Fibroblast of pulmonary artery (primary cell): ENCODE results near the gene TIMM13.
A peak's percentile ranks its signal among the peaks of the same experiment; 100 is the strongest.

ENCODE experiments used
- DNase-seq: peaks from one replicate; pipeline ENCODE4 v3.0.0-alpha.2; 2010; ENCODE audit warnings: low read depth
- H3K4me3 ChIP-seq: replicated peaks from 2 replicates; pipeline ENCODE4 v1.5.1; 2011; ENCODE audit warnings: low read depth, mild to moderate bottlenecking, control low read depth, low read length, moderate library complexity
- TF ChIP-seq, protein P1 (sequence below): IDR thresholded peaks from 2 replicates; pipeline ENCODE4 v1.5.1; 2011; ENCODE audit warnings: mild to moderate bottlenecking, control low read depth, low read length, inconsistent platforms; ENCODE audit errors: missing control alignments

The TIMM13 gene

DNA sequence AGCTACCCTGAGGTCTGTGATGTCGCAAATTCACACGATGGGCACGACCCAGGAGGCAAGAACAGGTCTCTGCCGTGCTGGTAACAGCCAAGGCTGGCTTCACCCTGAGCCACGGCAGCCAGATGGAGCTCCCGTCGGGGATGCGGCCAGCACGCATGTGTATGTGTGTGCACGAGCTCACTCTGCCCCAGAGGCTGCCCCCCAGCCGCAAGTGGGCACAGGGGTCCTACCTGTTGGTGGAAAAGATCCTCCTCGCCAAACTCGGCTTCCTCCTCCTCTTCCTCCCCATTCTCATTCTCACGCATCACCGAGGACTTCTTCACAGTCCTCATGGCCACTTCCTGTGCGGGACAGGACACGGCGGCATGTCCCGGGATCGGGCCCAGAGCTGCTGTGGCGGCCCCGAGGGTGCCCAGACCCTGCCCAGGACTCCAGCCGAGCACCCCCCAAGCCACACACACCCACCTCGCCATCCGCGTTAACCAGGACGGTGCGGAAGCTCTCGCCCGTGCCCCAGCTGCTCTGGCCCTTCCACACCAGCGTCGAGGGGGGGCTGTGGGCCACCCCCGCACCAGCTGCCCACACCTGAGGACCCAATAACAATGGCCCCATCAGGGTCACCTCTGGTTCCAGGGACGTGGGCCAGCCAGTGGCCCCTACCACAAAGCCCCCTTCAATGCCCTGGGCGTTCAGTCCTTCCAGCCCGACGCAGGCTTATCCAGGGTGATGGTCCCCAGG lies 4.1 kb upstream of the TIMM13 start:
- DNase-seq, result no peak
- TF ChIP-seq, protein P1, sequence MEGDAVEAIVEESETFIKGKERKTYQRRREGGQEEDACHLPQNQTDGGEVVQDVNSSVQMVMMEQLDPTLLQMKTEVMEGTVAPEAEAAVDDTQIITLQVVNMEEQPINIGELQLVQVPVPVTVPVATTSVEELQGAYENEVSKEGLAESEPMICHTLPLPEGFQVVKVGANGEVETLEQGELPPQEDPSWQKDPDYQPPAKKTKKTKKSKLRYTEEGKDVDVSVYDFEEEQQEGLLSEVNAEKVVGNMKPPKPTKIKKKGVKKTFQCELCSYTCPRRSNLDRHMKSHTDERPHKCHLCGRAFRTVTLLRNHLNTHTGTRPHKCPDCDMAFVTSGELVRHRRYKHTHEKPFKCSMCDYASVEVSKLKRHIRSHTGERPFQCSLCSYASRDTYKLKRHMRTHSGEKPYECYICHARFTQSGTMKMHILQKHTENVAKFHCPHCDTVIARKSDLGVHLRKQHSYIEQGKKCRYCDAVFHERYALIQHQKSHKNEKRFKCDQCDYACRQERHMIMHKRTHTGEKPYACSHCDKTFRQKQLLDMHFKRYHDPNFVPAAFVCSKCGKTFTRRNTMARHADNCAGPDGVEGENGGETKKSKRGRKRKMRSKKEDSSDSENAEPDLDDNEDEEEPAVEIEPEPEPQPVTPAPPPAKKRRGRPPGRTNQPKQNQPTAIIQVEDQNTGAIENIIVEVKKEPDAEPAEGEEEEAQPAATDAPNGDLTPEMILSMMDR, result no peak
- no peak overlapping the region for H3K4me3 ChIP-seq

DNA sequence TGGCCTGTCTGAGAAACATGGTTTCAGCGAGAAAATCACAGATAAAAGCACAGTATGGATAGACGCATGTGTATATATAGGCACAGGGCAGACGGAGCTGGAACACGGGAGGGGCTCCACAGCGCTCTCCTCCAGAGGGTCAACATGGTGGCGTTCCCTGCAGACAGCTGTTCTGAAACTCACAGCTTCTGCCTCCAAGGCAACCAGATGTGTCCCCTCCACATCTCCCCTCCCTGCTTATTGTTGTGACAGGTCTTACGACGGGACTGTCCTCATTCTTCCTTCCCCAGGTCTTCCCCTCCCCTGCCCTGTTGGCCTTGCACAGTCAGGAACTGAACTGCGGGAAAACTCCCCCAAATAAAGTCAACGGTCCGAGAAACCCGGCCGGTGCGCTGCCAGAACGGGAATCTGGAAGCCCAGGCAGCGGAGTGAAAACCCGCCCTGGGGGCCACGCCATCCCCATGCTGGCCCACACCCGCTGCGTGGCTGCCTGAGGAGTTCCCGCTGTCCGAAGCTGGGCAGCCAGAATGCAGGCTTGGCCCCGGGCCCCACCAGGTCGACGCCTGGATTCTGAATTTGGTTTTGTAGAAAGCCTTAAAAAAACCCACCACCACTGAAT lies 2.6 kb upstream of the TIMM13 start:
- TF ChIP-seq, protein P1, result no peak
- DNase-seq, result no peak
- H3K4me3 ChIP-seq, result no peak overlapping the region

DNA sequence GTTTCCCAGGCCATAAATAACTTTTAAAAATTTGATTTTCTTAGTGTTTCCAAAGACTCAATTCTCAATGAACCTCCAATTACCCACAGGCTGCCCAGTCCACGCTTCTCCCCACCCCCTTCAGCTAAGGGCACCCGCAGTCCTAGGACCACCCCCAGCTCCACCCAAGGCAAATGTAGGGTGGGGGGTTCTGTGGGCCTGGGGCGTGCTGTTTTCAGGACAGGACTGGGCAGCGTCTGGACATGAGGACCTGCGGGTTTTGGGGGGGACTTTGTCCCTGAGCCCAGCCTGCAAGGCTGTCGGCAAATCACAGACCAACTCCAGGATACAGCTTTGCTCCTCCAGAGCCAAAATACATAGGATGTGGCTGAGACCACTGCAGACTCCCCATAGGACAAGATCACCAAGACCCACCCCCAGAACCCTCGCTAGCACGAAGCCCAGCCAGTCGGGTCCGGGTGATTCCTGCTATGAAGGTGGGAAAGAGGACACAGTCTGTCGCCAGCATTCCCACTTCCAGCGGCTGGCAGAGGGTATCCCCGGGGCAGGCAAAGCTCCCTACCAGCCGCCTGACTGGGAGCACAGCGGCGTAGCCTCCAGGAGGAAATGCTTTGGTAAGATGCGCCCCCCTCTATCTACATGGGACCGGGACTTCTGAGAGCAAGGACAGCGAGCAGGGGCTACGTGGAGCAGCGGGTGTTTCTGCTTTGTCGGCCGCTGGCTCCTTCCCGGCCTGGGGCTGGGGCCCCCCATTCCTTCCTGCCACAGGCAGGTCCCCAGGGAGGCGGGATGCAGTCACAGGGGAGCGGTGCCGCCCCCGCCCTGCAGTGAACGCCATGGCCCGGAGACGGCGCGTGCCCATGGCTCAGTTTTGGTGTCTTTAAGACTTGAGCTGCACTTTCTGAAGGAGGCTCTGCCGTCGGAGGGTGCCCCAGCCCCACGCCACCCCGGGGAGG lies 1.6 kb upstream of the TIMM13 start:
- TF ChIP-seq, protein P1, result no peak
- DNase-seq, result no peak
- no peak overlapping the region for H3K4me3 ChIP-seq

DNA sequence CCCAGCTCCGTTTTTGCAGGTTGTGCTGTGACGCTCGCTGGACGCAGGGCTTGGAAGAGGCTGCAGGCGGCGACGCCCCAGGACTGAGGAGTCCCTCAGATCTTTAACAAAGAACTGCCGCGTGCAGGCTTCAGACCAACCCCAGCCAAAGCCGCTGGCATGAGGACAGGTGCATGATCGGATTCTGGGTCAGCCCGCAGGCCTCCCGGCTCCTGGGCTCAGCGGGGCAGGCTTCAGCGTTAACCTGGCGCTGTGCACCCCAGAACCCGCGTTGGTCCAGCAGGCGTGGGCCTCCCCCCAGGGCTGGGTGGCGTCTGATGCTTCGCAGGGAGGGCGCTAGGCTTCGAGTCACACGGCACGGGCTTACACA lies 920 bp upstream of the TIMM13 start:
- TF ChIP-seq, protein P1, result no peak
- no peak for DNase-seq
- H3K4me3 ChIP-seq, result peak overlapping the region; percentile 88

DNA sequence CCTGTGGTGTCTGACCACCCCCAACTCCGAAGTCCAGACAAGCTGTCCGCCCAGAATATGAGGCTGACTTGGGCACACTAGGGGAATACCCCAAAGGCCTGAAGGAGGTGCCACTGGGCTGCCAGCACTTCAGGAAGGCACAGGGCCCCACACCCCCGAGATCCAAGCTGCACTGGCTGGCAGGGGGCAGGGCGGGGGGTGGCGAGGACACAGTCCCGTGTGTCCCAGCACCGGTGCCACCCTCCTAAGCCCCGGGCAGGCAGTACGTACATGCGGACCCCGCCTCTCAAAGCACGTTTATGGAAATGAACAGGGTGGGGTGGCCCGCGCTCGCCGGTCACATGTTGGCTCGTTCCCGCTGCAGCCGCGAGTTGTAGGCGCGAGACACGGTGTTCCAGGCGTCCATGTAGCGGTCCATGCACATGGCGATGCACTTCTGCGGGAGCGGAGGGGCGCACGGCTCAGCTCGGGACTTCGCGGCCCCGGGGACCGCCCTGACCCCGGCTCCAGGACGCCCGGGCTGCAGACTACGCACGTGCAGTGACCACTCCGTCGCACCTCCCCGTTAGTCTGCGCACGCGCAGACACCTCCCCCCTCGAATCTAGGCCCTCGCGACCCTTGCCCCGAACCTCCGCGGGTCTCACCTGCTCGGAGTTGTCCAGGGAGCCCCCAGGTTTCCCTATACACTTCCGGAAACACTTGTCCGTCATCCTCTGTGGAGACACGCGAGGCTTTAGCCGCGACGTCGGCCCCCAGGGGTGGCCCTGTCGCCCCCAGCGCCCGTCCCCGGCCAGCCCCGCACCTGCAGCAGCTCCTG lies 566 bp downstream of the TIMM13 start:
- H3K4me3 ChIP-seq, result peak overlapping the region; percentile 88
- TF ChIP-seq, protein P1, result no peak
- DNase-seq, result peak; percentile 37
